Amniotic epithelial cell (primary cell): ENCODE data around the gene CFL1.
A peak's percentile ranks its signal among the peaks of the same experiment; 100 is the strongest.

Experiments used
- DNase-seq: peaks from one replicate; pipeline ENCODE4 v3.0.0-alpha.2; 2010; ENCODE audit warnings: low read depth

Gene CFL1

GRCh38 chr11:65887723-65888162 is 29.8 kb upstream of the CFL1 start:
- DNase-seq, result peak; percentile 22

DNA sequence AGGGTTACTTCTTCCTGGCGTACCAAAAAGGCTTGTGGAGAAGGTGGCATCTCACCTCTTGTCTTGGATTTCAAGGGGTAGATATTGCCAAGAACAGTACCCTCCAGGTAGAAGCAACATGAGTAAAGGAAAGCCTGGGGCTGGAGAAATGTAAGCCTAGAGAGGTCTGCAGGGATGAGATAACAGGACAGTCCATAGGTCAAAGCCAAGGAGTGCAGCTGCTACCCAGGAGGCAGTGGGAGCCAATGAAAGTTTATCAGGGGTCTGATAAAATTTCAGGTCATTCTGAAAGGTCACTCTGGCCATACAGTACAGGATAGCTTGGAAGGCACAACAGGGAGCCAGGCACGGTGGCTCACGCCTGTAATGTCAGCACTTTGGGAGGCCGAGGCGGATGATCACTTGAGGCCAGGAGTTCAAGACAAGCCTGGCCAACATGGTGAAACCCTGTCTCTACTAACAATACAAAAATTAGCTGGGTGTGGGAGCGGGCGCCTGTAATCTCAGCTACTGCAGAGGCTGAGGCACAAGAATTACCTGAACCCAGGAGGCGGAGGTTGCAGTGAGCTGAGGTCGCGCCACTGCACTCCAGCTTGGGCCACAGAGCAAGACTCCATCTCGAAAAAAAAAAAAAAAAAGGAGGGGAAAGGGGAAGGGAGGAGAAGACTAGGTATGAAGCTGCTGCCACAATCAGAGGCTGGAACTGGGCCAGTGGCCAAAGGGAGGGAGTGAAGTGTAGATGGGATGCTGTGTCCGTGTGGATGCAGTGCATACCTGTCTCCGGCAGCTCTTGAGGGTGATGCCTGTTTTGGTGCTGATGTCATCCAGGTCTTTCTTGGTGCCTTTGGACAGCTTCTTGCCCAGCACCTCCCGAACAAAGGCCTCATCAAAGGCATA is 29.1 kb upstream of the CFL1 start:
- no peak for DNase-seq

DNA sequence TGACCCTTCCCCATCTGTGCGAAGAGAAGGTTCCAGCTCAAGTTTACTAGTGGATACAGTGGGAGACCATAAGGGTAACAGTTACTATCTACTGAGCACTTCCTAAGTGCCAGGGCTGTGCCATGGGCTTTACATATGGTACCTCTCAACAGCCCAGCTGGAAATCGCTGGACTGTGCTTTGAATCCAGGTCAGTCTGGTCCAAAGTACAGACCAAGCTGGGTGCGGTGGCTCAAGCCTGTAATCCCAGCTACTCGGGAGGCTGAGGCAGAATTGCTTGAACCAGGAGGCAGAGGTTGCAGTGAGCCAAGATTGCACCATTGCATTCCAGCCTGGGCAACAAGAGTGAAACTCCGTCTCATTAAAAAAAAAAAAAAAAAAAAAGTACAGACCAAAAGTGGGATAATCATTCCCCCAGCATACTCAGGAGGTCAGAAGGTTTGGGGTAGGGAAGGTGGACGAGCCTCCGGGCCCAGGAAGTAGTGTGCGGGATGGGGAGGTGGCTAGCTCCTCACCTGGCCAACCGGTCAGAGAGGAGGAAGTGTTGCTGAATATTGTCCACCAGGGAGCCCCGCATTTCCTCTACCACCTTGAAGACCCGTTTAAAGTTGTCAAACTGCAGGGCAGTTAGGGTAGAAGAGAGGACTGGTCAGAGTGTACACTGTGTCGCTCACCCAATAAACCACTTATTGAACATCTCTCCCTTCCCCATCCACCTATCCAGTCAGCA is 28.0 kb upstream of the CFL1 start:
- no peak for DNase-seq

DNA sequence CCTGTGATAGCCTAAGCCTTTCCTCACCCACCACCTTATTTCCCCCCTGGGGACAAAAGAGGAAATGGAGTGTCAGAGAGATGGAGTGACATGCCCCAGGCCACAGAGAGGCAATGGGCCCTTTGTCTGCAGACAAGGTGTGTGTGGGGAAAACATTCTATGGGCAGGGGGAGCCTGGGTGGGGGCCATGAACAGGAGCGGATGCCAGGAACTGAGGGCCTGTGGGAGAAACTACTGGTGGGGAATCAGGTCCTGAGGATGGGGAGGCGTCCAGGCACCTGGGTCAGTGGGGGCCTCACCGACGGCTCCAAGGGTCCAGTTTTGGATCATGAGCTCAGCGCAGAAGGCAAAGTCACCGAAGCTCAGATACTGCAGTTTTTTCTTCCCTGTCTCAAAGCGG is 27.3 kb upstream of the CFL1 start:
- DNase-seq, result no peak

GRCh38 chr11:65884716-65885092 is 26.7 kb upstream of the CFL1 start:
- DNase-seq, result peak; percentile 64

- DNase-seq, result no peak
These were observed 26.1 kb upstream of the CFL1 start for GRCh38 chr11:65883786-65884715.

DNA sequence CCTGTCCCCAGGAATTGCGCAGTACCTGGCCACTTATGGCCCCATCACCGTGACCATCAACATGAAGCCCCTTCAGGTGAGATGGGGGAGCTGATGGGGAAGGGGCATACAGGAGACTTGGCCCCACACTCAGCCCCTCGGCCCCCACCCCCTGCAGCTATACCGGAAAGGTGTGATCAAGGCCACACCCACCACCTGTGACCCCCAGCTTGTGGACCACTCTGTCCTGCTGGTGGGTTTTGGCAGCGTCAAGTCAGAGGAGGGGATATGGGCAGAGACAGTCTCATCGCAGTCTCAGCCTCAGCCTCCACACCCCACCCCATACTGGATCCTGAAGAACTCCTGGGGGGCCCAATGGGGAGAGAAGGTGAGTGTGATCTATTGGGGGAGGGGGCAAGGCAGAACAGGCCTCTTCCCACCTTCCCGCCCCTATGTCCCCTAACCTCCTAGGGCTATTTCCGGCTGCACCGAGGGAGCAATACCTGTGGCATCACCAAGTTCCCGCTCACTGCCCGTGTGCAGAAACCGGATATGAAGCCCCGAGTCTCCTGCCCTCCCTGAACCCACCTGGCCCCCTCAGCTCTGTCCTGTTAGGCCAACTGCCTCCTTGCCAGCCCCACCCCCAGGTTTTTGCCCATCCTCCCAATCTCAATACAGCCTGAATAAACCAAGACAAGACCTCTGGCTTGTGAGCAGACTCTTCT is 25.2 kb upstream of the CFL1 start:
- no peak for DNase-seq

GRCh38 chr11:65882120-65883057 is 24.4 kb upstream of the CFL1 start:
- DNase-seq, result no peak

GRCh38 chr11:65880844-65881421 is 23.0 kb upstream of the CFL1 start:
- DNase-seq, result no peak

DNA sequence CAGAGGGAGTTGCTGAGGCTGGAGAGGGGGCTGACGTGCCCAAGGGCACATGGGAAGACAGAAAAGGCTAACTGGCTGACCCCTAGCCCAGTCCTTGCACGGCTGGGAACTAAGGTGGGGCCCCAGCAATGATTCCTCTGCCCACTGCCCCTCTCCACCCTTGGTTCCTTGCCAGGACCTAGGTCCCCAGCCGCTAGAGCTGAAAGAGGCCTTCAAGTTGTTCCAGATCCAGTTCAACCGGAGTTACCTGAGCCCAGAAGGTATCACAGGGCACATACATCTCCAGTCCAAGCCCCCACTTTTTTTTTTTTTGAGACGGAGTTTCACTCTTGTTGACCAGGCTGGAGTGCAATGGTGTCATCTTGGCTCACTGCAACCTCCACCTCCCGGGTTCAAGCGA is 22.0 kb upstream of the CFL1 start:
- no peak for DNase-seq

DNA sequence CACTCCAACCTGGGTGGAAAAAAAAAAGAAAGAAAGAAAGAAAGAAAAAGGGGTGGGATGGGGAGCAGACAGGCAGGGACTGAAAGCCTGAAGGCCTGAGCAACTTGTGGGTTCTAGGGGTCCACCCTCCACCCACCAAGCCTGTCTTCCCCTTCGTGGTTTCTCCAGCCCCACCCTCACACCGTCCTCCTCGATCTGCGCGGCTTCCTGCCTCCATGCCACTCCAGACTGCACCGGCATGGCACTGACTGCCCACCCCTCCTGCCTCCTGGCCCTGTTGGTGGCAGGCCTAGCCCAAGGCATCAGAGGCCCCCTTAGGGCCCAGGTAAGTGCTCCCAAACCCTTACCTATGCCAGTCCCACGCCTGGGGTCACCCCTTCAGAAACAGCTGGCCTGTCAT is 21.6 kb upstream of the CFL1 start, which contains the start of gene CTSW:
Gene CTSW (plus strand): TSS at position 221 of the 400 bp plus-strand sequence. CDS start 18 bp downstream, at position 239.
- no peak for DNase-seq

DNA sequence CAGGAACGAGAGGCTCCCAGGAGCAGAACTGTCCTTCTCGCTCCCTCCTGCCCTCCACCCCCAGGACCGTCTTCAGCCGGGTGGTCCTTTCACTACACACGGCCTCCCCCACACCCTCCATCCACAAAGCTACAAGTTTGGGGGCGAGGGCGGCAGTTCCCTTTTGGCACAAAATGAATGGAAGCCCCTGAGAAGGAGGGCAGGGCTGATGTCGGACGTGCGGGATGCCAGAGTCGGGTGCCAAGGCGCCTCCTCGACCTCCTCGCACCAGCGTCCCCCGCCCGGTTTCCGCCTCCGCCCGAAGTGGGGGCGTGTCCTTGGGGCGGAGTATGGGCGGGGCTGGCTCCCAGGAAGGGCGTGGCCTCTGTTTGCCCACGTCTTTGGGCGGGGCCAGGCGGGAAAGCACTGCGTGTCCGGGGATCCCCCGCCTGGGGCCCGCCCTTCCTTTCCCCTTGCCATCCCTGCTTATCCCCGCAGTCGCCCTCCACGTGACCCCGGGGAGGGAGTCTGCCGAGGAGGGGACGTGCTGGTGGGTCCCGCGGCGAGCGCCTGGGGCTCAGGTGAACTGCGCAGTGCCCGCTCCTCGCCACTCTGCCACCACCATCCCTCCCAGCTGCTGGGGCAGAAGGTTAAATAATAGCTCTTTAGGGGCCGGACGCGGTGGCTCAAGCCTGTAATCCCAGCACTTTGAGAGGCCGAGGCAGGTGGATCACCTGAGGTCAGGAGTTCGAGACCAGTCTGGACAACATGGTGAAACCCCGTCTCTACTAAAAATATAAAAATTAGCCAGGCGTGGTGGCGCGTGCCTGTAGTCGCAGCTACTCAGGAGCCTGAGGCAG is 15.6 kb upstream of the CFL1 start:
- peak; percentile 86 for DNase-seq

DNA sequence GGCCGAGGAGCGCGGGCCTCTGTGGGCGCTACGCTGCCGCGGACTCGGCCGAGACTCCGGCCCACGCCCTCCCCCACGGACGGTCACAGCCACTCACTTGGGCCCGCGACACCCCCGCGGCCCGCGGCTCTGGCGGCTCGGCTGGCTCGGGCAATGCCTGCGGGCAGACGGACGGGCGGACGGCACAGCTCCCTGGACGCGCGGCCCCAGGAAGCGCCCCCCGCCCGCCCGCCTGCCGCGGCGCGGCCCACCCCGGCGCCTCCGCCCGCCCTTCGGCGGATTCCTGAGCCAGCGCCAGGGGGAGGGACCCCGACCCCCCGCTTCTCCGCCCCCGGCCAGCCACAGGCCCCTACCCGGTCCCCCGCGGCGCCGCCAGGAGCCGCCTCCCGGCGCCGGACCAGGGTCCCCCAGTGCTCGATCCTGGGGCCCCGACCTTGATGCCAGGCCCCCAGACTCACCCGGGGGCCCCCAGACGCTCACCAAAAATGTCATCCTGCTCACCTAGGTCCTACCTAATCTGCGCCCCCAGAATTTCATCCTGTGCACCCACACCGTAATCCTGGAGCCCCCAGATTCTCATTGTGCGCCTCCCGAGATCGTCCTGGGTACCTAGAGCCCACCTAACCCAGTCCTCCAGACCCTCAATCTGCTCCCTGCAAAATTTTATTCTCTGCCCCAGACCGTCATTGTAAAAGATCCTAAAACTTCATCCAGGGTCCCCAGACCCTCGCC is 14.8 kb upstream of the CFL1 start, which contains the start of gene EFEMP2:
Gene EFEMP2 (minus strand): TSS at position 215 of the 732 bp plus-strand sequence. CDS start 446 bp downstream, outside the sequence.
- no peak for DNase-seq

- peak; percentile 36 for DNase-seq
These were observed 14.0 kb upstream of the CFL1 start for GRCh38 chr11:65871811-65872548.

- DNase-seq, result no peak
These were observed 13.0 kb upstream of the CFL1 start for GRCh38 chr11:65870706-65871681.

DNA sequence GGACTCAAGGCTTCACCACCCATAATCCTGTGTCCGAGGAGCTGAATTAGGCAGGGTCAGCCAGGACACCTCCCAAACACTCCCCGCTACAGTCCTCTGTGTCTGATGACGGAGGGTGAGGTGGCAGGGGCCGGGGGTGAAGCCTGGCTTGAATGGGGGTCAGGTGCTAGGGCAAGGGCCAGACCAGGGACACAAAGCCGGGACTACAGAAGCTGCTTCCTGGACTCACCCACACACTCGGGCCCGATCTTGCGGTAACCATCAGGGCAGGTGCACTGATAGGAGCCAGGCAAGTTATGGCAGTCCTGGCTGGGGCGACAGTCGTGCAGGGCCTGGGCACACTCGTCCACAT is 12.3 kb upstream of the CFL1 start:
- no peak for DNase-seq
